T-cell (primary cell): ENCODE data around the gene EXOC1. TPM values are rescaled to one million over a fixed set of nuclear protein-coding genes. Genes with fewer than 3 reads are reported as not detected.

Experiments used
- ATAC-seq, 4 experiments: fragments of 200-7000 bp in 3 of 4; fragments of 150-1000 bp in 1 of 4; cut with Tn5 transposase; replicated peaks in 1 of 4; 1 replicate in 3 of 4; 2 replicates in 1 of 4; pipeline ENCODE4 v1.10.0; 2021; ENCODE audit warnings: moderate library complexity in 3 of 4, mild to moderate bottlenecking in 2 of 4, moderate number of reproducible peaks in 1 of 4
- CTCF ChIA-PET, 2 donors: fragments of 300-600 bp; sonication (Branson Sonifier 250); formaldehyde crosslinking; loops; one replicate each; lab custom pipeline; 2022; ENCODE audit warnings: antibody characterized with exemption in 2 of 2; lab: Charles Lee
- POLR2A ChIA-PET, 2 donors: fragments of 300-600 bp; sonication (Branson Sonifier 250); formaldehyde crosslinking; loops; one replicate each; lab custom pipeline; 2022; ENCODE audit warnings: antibody characterized with exemption in 2 of 2; lab: Charles Lee
- DNase-seq, 35 experiments: peaks; one replicate each; pipeline versions ENCODE4 v3.0.0 to v3.0.0-alpha.2; 2013 to 2023
- H3K27ac ChIP-seq: one replicate; pipeline ENCODE4 v1.5.1; 2013; ENCODE audit warnings: low read length
- H3K27me3 ChIP-seq, 2 experiments: replicated peaks in 1 of 2; 1 replicate in 1 of 2; 2 replicates in 1 of 2; pipeline versions ENCODE4 v1.6.1 to v1.7.0; 2013; ENCODE audit warnings: low read length in 1 of 2, mixed read lengths in 1 of 2; ENCODE audit not compliant: control insufficient read depth in 2 of 2, insufficient read depth in 2 of 2; ENCODE audit errors: extremely low read depth in 1 of 2
- H3K36me3 ChIP-seq, 2 donors: 1 replicate in 1 of 2; 2 replicates in 1 of 2; pipeline versions ENCODE4 v1.6.1 to v1.7.0; 2013; ENCODE audit warnings: low read length in 1 of 2; ENCODE audit not compliant: control insufficient read depth in 2 of 2, insufficient read depth in 1 of 2; ENCODE audit errors: extremely low read depth in 1 of 2
- H3K4me1 ChIP-seq, 2 experiments: 1 replicate in 1 of 2; 2 replicates in 1 of 2; pipeline versions ENCODE4 v1.6.1 to v1.7.0; 2013; ENCODE audit warnings: low read length in 2 of 2, mixed read lengths in 1 of 2; ENCODE audit not compliant: insufficient read depth in 2 of 2, control insufficient read depth in 1 of 2; ENCODE audit errors: extremely low read depth in 1 of 2
- H3K4me3 ChIP-seq, 2 donors: 1 replicate in 1 of 2; 2 replicates in 1 of 2; pipeline versions ENCODE4 v1.5.1 to v1.7.0; 2013; ENCODE audit warnings: mild to moderate bottlenecking in 2 of 2, low read length in 1 of 2, moderate library complexity in 1 of 2; ENCODE audit not compliant: control insufficient read depth in 1 of 2; ENCODE audit errors: extremely low read depth in 1 of 2
- H3K9me3 ChIP-seq: 2 replicates; pipeline ENCODE4 v1.7.0; 2013
- H3K27ac Mint-ChIP-seq, 2 donors: one replicate each; pipeline ENCODE4 v1.8.0; 2020 to 2021; ENCODE audit warnings: mild to moderate bottlenecking in 2 of 2, mixed read lengths in 2 of 2
- H3K27me3 Mint-ChIP-seq, 2 donors: one replicate each; pipeline ENCODE4 v1.8.0; 2021 to 2022; ENCODE audit warnings: mixed read lengths in 2 of 2
- H3K36me3 Mint-ChIP-seq: one replicate; pipeline ENCODE4 v1.8.0; 2021; ENCODE audit warnings: mixed read lengths
- H3K4me1 Mint-ChIP-seq, 3 donors: one replicate each; pipeline ENCODE4 v1.8.0; 2020 to 2022; ENCODE audit warnings: mixed read lengths in 3 of 3, mild to moderate bottlenecking in 1 of 3
- H3K4me3 Mint-ChIP-seq, 3 donors: one replicate each; pipeline ENCODE4 v1.8.0; 2020 to 2022; ENCODE audit warnings: mild to moderate bottlenecking in 3 of 3, mixed read lengths in 3 of 3, moderate library complexity in 3 of 3
- H3K9me3 Mint-ChIP-seq, 3 donors: one replicate each; pipeline ENCODE4 v1.8.0; 2020 to 2022; ENCODE audit warnings: mixed read lengths in 3 of 3
- WGBS: methylation state at CpG from one replicate; pipeline ENCODE4 v1.1.5; 2013; ENCODE audit warnings: missing lambda C conversion rate; ENCODE audit not compliant: insufficient coverage; 5-methylcytosine and 5-hydroxymethylcytosine counted together
- total RNA-seq, 35 experiments: library from RNA in 6 of 35; stranded (reverse) in 6 of 35; fragments of 120-200 nt in 1 of 35; gene quantifications; one replicate each; pipeline versions ENCODE4 v1.2.1 to v1.2.4 and lab custom pipeline; 2013 to 2026

Gene EXOC1
- 10 to 100 TPM; 20.8 to 37.0 (median 34.7) TPM for total RNA-seq
- total RNA-seq (2013), result 42.6 TPM
- total RNA-seq (lab: John Stamatoyannopoulos, UW), result 33.9 to 97.3 (median 52.3) reads per million in 29 experiments

- H3K4me3 ChIP-seq, result peak within 1 kb of the TSS; percentile 81 to 98
- 1% methylated on average over 40 of the region's 50 CpGs for WGBS
- H3K27me3 ChIP-seq, result no peaks in the 10 kb centered on the region
- peaks cover 17% of the 10 kb centered on the region for H3K36me3 Mint-ChIP-seq
- H3K27me3 Mint-ChIP-seq, result no peaks in the 10 kb centered on the region
- ChIA-PET POLR2A (interaction anchor here in 1 of 2 donors (0.6 kb wide), 1 partner anchor 462 kb away, joined by 3 read pairs; no protein-coding TSS in a partner anchor), CTCF (interaction anchor here (1.1 to 1.5 kb wide), 3 partner anchors 12 to 95 kb away, joined by 3 to 12 read pairs (median 7); partner anchors contain the start of gene CEP135 (in 1 of the 2))
- peak within 1 kb of the TSS in 2 of 3 donors; percentile 10 to 42 for H3K4me3 Mint-ChIP-seq
- H3K36me3 ChIP-seq, result peaks cover 0 to 8% of the 10 kb centered on the region in 2 donors
- DNase-seq (peak; percentile 89 to 98 (median 94)), ATAC-seq (peak; percentile 94 to 98 (median 96))
- no peaks in the 10 kb centered on the region for H3K9me3 ChIP-seq
- peaks cover 32 to 49% (median 44%) of the 10 kb centered on the region in 3 donors for H3K4me1 Mint-ChIP-seq
- H3K27ac Mint-ChIP-seq, result peak within 1 kb of the TSS; percentile 87 to 94
- H3K4me1 ChIP-seq, result peaks cover 16% of the 10 kb centered on the region in 2 experiments
- no peaks in the 10 kb centered on the region for H3K9me3 Mint-ChIP-seq
- peak within 1 kb of the TSS; percentile 58 for H3K27ac ChIP-seq
Measured at GRCh38 chr4:55853484-55854046, at the start of gene EXOC1. TSS of gene EXOC1 (plus strand) at chr4:55853648. CDS start at chr4:55858324, 4,676 bp downstream.

GRCh38 chr4:55807556-55807955 lies 45.9 kb upstream of the EXOC1 start:
- CTCF ChIA-PET, result no interaction called here
- POLR2A ChIA-PET, result no interaction called here
- H3K4me3 Mint-ChIP-seq, result no peak overlapping the region

GRCh38 chr4:55808186-55808585 lies 45.3 kb upstream of the EXOC1 start:
- H3K4me3 ChIP-seq, result no peak overlapping the region
- DNase-seq, result no peak
- H3K27me3 ChIP-seq, result no peaks in the 10 kb centered on the region
- Mint-ChIP-seq H3K27ac (no peak overlapping the region), H3K4me3 (no peak overlapping the region), H3K36me3 (no peaks in the 10 kb centered on the region), H3K4me1 (no peaks in the 10 kb centered on the region), H3K27me3 (peaks cover 22 to 24% of the 10 kb centered on the region in 2 donors), H3K9me3 (no peaks in the 10 kb centered on the region)
- no CpG with 5 or more reads among the region's 2 CpGs for WGBS
- no peaks in the 10 kb centered on the region for H3K4me1 ChIP-seq
- H3K36me3 ChIP-seq, result no peaks in the 10 kb centered on the region
- ATAC-seq, result no peak
- no peaks in the 10 kb centered on the region for H3K9me3 ChIP-seq
- ChIA-PET CTCF (no interaction called here), POLR2A (no interaction called here)
- no peak overlapping the region for H3K27ac ChIP-seq

More at GRCh38 chr4:55807556-55807955, 45.9 kb upstream of the EXOC1 start:
- no peaks in the 10 kb centered on the region for H3K9me3 ChIP-seq
- no peak for DNase-seq
- Mint-ChIP-seq H3K4me1 (no peaks in the 10 kb centered on the region), H3K27me3 (peaks cover 23 to 27% of the 10 kb centered on the region in 2 donors), H3K9me3 (no peaks in the 10 kb centered on the region), H3K27ac (no peak overlapping the region), H3K36me3 (no peaks in the 10 kb centered on the region)
- no peak overlapping the region for H3K27ac ChIP-seq
- H3K36me3 ChIP-seq, result no peaks in the 10 kb centered on the region
- no peaks in the 10 kb centered on the region for H3K27me3 ChIP-seq
- no peak for ATAC-seq
- H3K4me3 ChIP-seq, result no peak overlapping the region
- H3K4me1 ChIP-seq, result no peaks in the 10 kb centered on the region

GRCh38 chr4:55808632-55809031 lies 44.8 kb upstream of the EXOC1 start:
- H3K27me3 Mint-ChIP-seq, result peaks cover 20 to 22% of the 10 kb centered on the region in 2 donors

GRCh38 chr4:55817691-55818090 lies 35.8 kb upstream of the EXOC1 start:
- WGBS, result 100% methylated on average over 2 of the region's 3 CpGs
- ATAC-seq (no peak), DNase-seq (no peak)
- Histone ChIP-seq H3K27me3 (peaks cover 0 to 4% of the 10 kb centered on the region in 2 experiments), H3K36me3 (no peaks in the 10 kb centered on the region), H3K9me3 (peaks cover 2% of the 10 kb centered on the region), H3K4me3 (no peak overlapping the region), H3K4me1 (peaks cover 0 to 3% of the 10 kb centered on the region in 2 experiments), H3K27ac (no peak overlapping the region)
- Mint-ChIP-seq H3K4me3 (no peak overlapping the region), H3K4me1 (peaks cover 5 to 7% (median 6%) of the 10 kb centered on the region in 3 donors), H3K27ac (no peak overlapping the region), H3K27me3 (peaks cover 19% of the 10 kb centered on the region in 2 donors), H3K36me3 (no peaks in the 10 kb centered on the region), H3K9me3 (peaks cover 0 to 3% (median 0%) of the 10 kb centered on the region in 3 donors)
- CTCF ChIA-PET, result no interaction called here
- POLR2A ChIA-PET, result no interaction called here

More at GRCh38 chr4:55808632-55809031, 44.8 kb upstream of the EXOC1 start:
- Histone ChIP-seq H3K27ac (no peak overlapping the region), H3K36me3 (no peaks in the 10 kb centered on the region), H3K4me3 (no peak overlapping the region), H3K27me3 (no peaks in the 10 kb centered on the region), H3K9me3 (peaks cover 2% of the 10 kb centered on the region), H3K4me1 (no peaks in the 10 kb centered on the region)
- H3K4me1 Mint-ChIP-seq, result no peaks in the 10 kb centered on the region
- no peaks in the 10 kb centered on the region for H3K9me3 Mint-ChIP-seq
- ChIA-PET POLR2A (no interaction called here), CTCF (no interaction called here)
- no peaks in the 10 kb centered on the region for H3K36me3 Mint-ChIP-seq
- no peak overlapping the region for H3K4me3 Mint-ChIP-seq
- no peak for DNase-seq
- H3K27ac Mint-ChIP-seq, result no peak overlapping the region
- WGBS, result 100% methylated on average over 2 of the region's 5 CpGs
- no peak for ATAC-seq

- Histone ChIP-seq H3K36me3 (no peaks in the 10 kb centered on the region), H3K27me3 (peaks cover 0 to 6% of the 10 kb centered on the region in 2 experiments), H3K4me1 (peaks cover 0 to 3% of the 10 kb centered on the region in 2 experiments), H3K9me3 (no peaks in the 10 kb centered on the region), H3K27ac (no peak within 1 kb of the TSS), H3K4me3 (no peak within 1 kb of the TSS)
- peak within 1 kb of the TSS in 2 of 3 donors; percentile 19 to 61 for H3K4me3 Mint-ChIP-seq
- 25% methylated on average over 13 of the region's 13 CpGs for WGBS
- H3K36me3 Mint-ChIP-seq, result no peaks in the 10 kb centered on the region
- H3K27ac Mint-ChIP-seq, result no peak within 1 kb of the TSS
- ChIA-PET CTCF (no interaction called here), POLR2A (interaction anchor here in 1 of 2 donors (0.5 kb wide), 1 partner anchor 58 kb away, joined by 5 read pairs; no protein-coding TSS in a partner anchor)
- peaks cover 5 to 7% (median 6%) of the 10 kb centered on the region in 3 donors for H3K4me1 Mint-ChIP-seq
- ATAC-seq, result peak in 1 of 4 experiments; percentile 39
- DNase-seq, result peak in 3 of 35 experiments; percentile 2 to 4 (median 2)
- H3K9me3 Mint-ChIP-seq, result peaks cover 0 to 3% (median 0%) of the 10 kb centered on the region in 3 donors
- peaks cover 19 to 20% of the 10 kb centered on the region in 2 donors for H3K27me3 Mint-ChIP-seq
Measured at GRCh38 chr4:55819634-55820033, 33.8 kb upstream of the EXOC1 start, which contains the start of gene EXOC1L. TSS of gene EXOC1L (plus strand) at chr4:55819790. CDS start at chr4:55820027, 237 bp downstream.
